Keratinocyte (primary cell): Measurements from ENCODE around the gene SF1. TPM values are rescaled to one million over a fixed set of nuclear protein-coding genes. Genes with fewer than 3 reads are reported as not detected.

Experiments used
- DNase-seq: peaks from one replicate; pipeline ENCODE4 v3.0.0-alpha.2; 2011; ENCODE audit warnings: low read depth, missing footprints, low spot score
- FAIRE-seq: peaks from 2 replicates; lab custom pipeline; 2011; peaks lifted over from hg19 to GRCh38; lab: Jason Lieb, UNC
- H2AFZ ChIP-seq: 2 replicates; pipeline ENCODE4 v1.6.0; 2012; ENCODE audit warnings: low read length, control low read depth, inconsistent platforms; ENCODE audit not compliant: control insufficient read depth
- H3K27ac ChIP-seq: 2 replicates; pipeline ENCODE4 v1.5.1; 2011; ENCODE audit warnings: low read length; ENCODE audit not compliant: control insufficient read depth, insufficient read depth
- H3K27me3 ChIP-seq: 3 replicates; pipeline ENCODE4 v1.6.0; 2011; ENCODE audit warnings: low read length; ENCODE audit not compliant: control insufficient read depth, insufficient read depth; ENCODE audit errors: extremely low read depth
- H3K36me3 ChIP-seq, 2 experiments: 2 replicates in 1 of 2; 3 replicates in 1 of 2; pipeline ENCODE4 v1.5.1; 2011; ENCODE audit warnings: low read length in 2 of 2, mild to moderate bottlenecking in 1 of 2; ENCODE audit not compliant: control insufficient read depth in 2 of 2, insufficient read depth in 2 of 2; ENCODE audit errors: extremely low read depth in 1 of 2
- H3K4me1 ChIP-seq: 3 replicates; pipeline ENCODE4 v1.5.1; 2011; ENCODE audit warnings: low read length; ENCODE audit not compliant: control insufficient read depth, insufficient read depth; ENCODE audit errors: extremely low read depth
- H3K4me2 ChIP-seq: 3 replicates; pipeline ENCODE4 v1.6.0; 2011; ENCODE audit warnings: low read depth, low read length; ENCODE audit not compliant: control insufficient read depth, insufficient read depth; ENCODE audit errors: extremely low read depth
- H3K4me3 ChIP-seq, 3 experiments: fragments of 200-600 bp in 1 of 3; sonication (generic) in 1 of 3; 2 replicates in 2 of 3; 3 replicates in 1 of 3; pipeline ENCODE4 v1.5.1; 2011 to 2016; ENCODE audit warnings: low read length in 3 of 3, mild to moderate bottlenecking in 3 of 3, control low read depth in 2 of 3, inconsistent platforms in 1 of 3, low read depth in 1 of 3, mixed read lengths in 1 of 3, mixed run types in 1 of 3, moderate library complexity in 1 of 3; ENCODE audit not compliant: control insufficient read depth in 2 of 3, insufficient read depth in 2 of 3; ENCODE audit errors: extremely low read depth in 1 of 3
- H3K79me2 ChIP-seq: 2 replicates; pipeline ENCODE4 v1.6.0; 2012; ENCODE audit warnings: low read length; ENCODE audit not compliant: control insufficient read depth, insufficient read depth
- H3K9ac ChIP-seq: 3 replicates; pipeline ENCODE4 v1.6.0; 2011; ENCODE audit warnings: low read length; ENCODE audit not compliant: control insufficient read depth, insufficient read depth; ENCODE audit errors: extremely low read depth
- H3K9me1 ChIP-seq: 3 replicates; pipeline ENCODE4 v1.6.0; 2011; ENCODE audit warnings: low read length; ENCODE audit not compliant: control insufficient read depth, insufficient read depth; ENCODE audit errors: extremely low read depth
- H3K9me3 ChIP-seq: 2 replicates; pipeline ENCODE4 v1.5.1; 2012; ENCODE audit warnings: low read depth, low read length; ENCODE audit not compliant: control insufficient read depth
- H4K20me1 ChIP-seq: 3 replicates; pipeline ENCODE4 v1.6.0; 2011; ENCODE audit warnings: low read length; ENCODE audit not compliant: control insufficient read depth, insufficient read depth; ENCODE audit errors: extremely low read depth
- CTCF ChIP-seq, 3 experiments: IDR thresholded peaks in 1 of 3; conservative IDR thresholded peaks in 1 of 3; optimal IDR thresholded peaks in 1 of 3; 2 replicates in 2 of 3; 3 replicates in 1 of 3; pipeline versions ENCODE3 to v1.5.1; 2011; ENCODE audit warnings: low read length in 3 of 3, mild to moderate bottlenecking in 3 of 3, moderate library complexity in 2 of 3, control low read depth in 1 of 3, inconsistent platforms in 1 of 3; ENCODE audit not compliant: insufficient read depth in 2 of 3; ENCODE audit errors: extremely low read depth in 1 of 3
- EZH2 ChIP-seq: IDR thresholded peaks from one replicate; pipeline ENCODE4 v1.6.1; 2012; ENCODE audit warnings: inconsistent platforms, mild to moderate bottlenecking, low read length, moderate library complexity
- dilution Hi-C: fragments of 300-500 bp; cut with MboI; formaldehyde crosslinking; loops from one replicate; pipeline ENCODE4 v1.7.0; 2020; ENCODE audit warnings: low sequenced_read_pairs; ENCODE audit not compliant: extremely low pct_ligation_motif_present
- polyA plus RNA-seq, 5 experiments: library from polyadenylated mRNA; depleted of rRNA in 3 of 5; stranded (reverse) in 3 of 5; stranded (forward) in 1 of 5; unstranded in 1 of 5; fragments of >200 nt; gene quantifications; 1 replicate in 1 of 5; 2 replicates in 3 of 5; 3 replicates in 1 of 5; pipeline versions ENCODE4 v1.2.1 to v1.2.3, GENCODE V29; 2011 to 2012; ENCODE audit warnings: missing spikeins in 2 of 5, low read depth in 1 of 5, low replicate concordance in 1 of 5

SF1 gene
- polyA plus RNA-seq, 1 donor (not counting 4 experiments of a cell fraction or from before 2014, with no cell fraction given) = 54.5 TPM

GRCh38 chr11:64787526-64788320 is 9.4 kb upstream of the SF1 start:
- no peak for DNase-seq
- TF ChIP-seq EZH2 (no peak), CTCF (optimal IDR thresholded peaks at IDR 0.05 in 1 of 3, IDR thresholded peaks at IDR 0.05 in 1 of 3, conservative IDR thresholded peaks at IDR 0.05 in 1 of 3; ENCODE audit: extremely low read depth in 1 of 3, insufficient read depth in 2 of 3, low read length in 3 of 3) (peak; percentile 86 to 92 (median 89))
- no peak for FAIRE-seq

GRCh38 chr11:64786308-64786707 is 8.0 kb upstream of the SF1 start:
- Histone ChIP-seq H3K9me3 (no peaks in the 10 kb centered on the region), H3K27ac (no peak overlapping the region), H3K36me3 (peaks cover 0 to 6% of the 10 kb centered on the region in 2 experiments), H3K9ac (no peak overlapping the region), H3K27me3 (no peaks in the 10 kb centered on the region), H3K4me2 (no peak overlapping the region), H3K79me2 (no peaks in the 10 kb centered on the region), H3K9me1 (no peaks in the 10 kb centered on the region), H4K20me1 (no peaks in the 10 kb centered on the region), H3K4me1 (no peaks in the 10 kb centered on the region), H3K4me3 (no peak overlapping the region), H2AFZ (no peak overlapping the region)
- TF ChIP-seq EZH2 (no peak), CTCF (optimal IDR thresholded peaks at IDR 0.05 in 1 of 3, IDR thresholded peaks at IDR 0.05 in 1 of 3, conservative IDR thresholded peaks at IDR 0.05 in 1 of 3; ENCODE audit: extremely low read depth in 1 of 3, insufficient read depth in 2 of 3, low read length in 3 of 3) (no peak)
- dilution Hi-C loops = no loop called here
- DNase-seq (no peak), FAIRE-seq (no peak)

More at GRCh38 chr11:64787526-64788320, 9.4 kb upstream of the SF1 start:
- no peaks in the 10 kb centered on the region for H4K20me1 ChIP-seq
- peaks cover 0 to 6% of the 10 kb centered on the region in 2 experiments for H3K36me3 ChIP-seq
- H3K79me2 ChIP-seq = no peaks in the 10 kb centered on the region
- dilution Hi-C loops = no loop called here
- no peak overlapping the region for H3K27ac ChIP-seq
- H3K4me3 ChIP-seq = no peak overlapping the region
- no peak overlapping the region for H2AFZ ChIP-seq
- no peaks in the 10 kb centered on the region for H3K9me3 ChIP-seq
- no peaks in the 10 kb centered on the region for H3K27me3 ChIP-seq
- H3K4me1 ChIP-seq = no peaks in the 10 kb centered on the region
- no peak overlapping the region for H3K9ac ChIP-seq
- no peak overlapping the region for H3K4me2 ChIP-seq
- no peaks in the 10 kb centered on the region for H3K9me1 ChIP-seq
